Aorta (tissue), 5 donors: Measurements from ENCODE around the gene DHRS3. TPM values are rescaled to one million over a fixed set of nuclear protein-coding genes. Genes with fewer than 3 reads are reported as not detected.
"Not testable (repeated sequence)": the region's sequence is repeated elsewhere in the genome, so short reads cannot be mapped to it uniquely, and the experiment has no call there.

Experiments used
- ATAC-seq: fragments of 200-7000 bp; cut with Tn5 transposase; one replicate; pipeline ENCODE4 v1.9.1; 2022; ENCODE audit warnings: moderate library complexity; ENCODE audit not compliant: low FRiP score
- DNase-seq, 2 donors: peaks; one replicate each; pipeline ENCODE4 v3.0.0-alpha.2; 2020
- H3K27ac ChIP-seq, 2 donors: one replicate each; pipeline ENCODE4 v1.5.1; 2013; ENCODE audit warnings: low read length in 2 of 2, mild to moderate bottlenecking in 2 of 2, moderate library complexity in 2 of 2, control low read depth in 1 of 2, inconsistent platforms in 1 of 2, low read depth in 1 of 2
- H3K27me3 ChIP-seq, 2 donors: one replicate each; pipeline ENCODE4 v1.6.1; 2013; ENCODE audit warnings: control low read depth in 1 of 2, low read length in 1 of 2, mild to moderate bottlenecking in 1 of 2, moderate library complexity in 1 of 2; ENCODE audit not compliant: insufficient read depth in 2 of 2, control insufficient read depth in 1 of 2
- H3K36me3 ChIP-seq, 2 donors: one replicate each; pipeline ENCODE4 v1.6.1; 2013; ENCODE audit warnings: control low read depth in 1 of 2, low read length in 1 of 2, mild to moderate bottlenecking in 1 of 2; ENCODE audit not compliant: insufficient read depth in 2 of 2, control insufficient read depth in 1 of 2
- H3K4me1 ChIP-seq, 2 donors: one replicate each; pipeline ENCODE4 v1.6.1; 2013; ENCODE audit warnings: low read length in 2 of 2, control low read depth in 1 of 2, mild to moderate bottlenecking in 1 of 2, moderate library complexity in 1 of 2; ENCODE audit not compliant: insufficient read depth in 2 of 2, control insufficient read depth in 1 of 2
- H3K4me3 ChIP-seq, 2 donors: one replicate each; pipeline ENCODE4 v1.5.1; 2013; ENCODE audit warnings: low read length in 2 of 2, control low read depth in 1 of 2, mild to moderate bottlenecking in 1 of 2
- H3K9me3 ChIP-seq: one replicate; pipeline ENCODE4 v1.6.1; 2013; ENCODE audit warnings: mild to moderate bottlenecking, low read length; ENCODE audit not compliant: control insufficient read depth
- WGBS, 2 donors: extraction: QIAGEN DNeasy Blood & Tissue Kit; methylation state at CpG; one replicate each; pipeline ENCODE4 v1.1.7; 2013; 5-methylcytosine and 5-hydroxymethylcytosine counted together
- intact Hi-C, 2 donors: fragments of 100-400 bp; cut with DNase I; formaldehyde crosslinking; loops; one replicate each; pipeline versions ENCODE4 v1.14.2 to v1.15.0; 2022
- long read RNA-seq, 2 donors: library from polyadenylated mRNA; unstranded; transcript quantifications; one replicate each; pipeline ENCODE4 v2.0.0, GENCODE V29; 2020 to 2021
- polyA plus RNA-seq, 2 donors: library from polyadenylated mRNA; stranded (reverse); fragments of 200-250 nt; gene quantifications; one replicate each; pipeline ENCODE4 v1.2.3, GENCODE V29; 2013
- total RNA-seq, 2 donors: library from RNA; stranded (reverse); fragmentation: NEBNext Ultra II Directional; extraction: Animal tissue kit (Norgen Biotek cat#: 25700); gene quantifications; one replicate each; pipeline ENCODE4 v1.2.1, GENCODE V29; 2021
- donor health status: healthy with polysubstance abuse.
- donor health status: Bipolar disorder and iron deficiency.
- donor health status: DM: no; HTN: no; CAD: no.
- donor health status: DM: no; HTN: no; CAD: no.
- donor health status: DM: yes; HTN: yes; CAD: no.

Gene DHRS3, protein sequence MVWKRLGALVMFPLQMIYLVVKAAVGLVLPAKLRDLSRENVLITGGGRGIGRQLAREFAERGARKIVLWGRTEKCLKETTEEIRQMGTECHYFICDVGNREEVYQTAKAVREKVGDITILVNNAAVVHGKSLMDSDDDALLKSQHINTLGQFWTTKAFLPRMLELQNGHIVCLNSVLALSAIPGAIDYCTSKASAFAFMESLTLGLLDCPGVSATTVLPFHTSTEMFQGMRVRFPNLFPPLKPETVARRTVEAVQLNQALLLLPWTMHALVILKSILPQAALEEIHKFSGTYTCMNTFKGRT
- 100 to 1,000 TPM; 117 to 325 TPM for total RNA-seq
- polyA plus RNA-seq: 10 to 100 TPM; 27.5 to 57.7 TPM
- long read RNA-seq, donor 1, transcript DHRS3-204 (6 exons, 1,722 nt): major isoform, 246 of 335 reads
- long read RNA-seq, donor 1, partial matches to known transcripts: 21 of 335 reads
- long read RNA-seq, donor 1, other reads (novel, unspliced or antisense): 68 of 335 reads
- long read RNA-seq, donor 2, transcript DHRS3-204 (6 exons, 1,722 nt): major isoform, 20 of 70 reads
- long read RNA-seq, donor 2, partial matches to known transcripts: 4 of 70 reads
- long read RNA-seq, donor 2, other reads (novel, unspliced or antisense): 46 of 70 reads

DNA sequence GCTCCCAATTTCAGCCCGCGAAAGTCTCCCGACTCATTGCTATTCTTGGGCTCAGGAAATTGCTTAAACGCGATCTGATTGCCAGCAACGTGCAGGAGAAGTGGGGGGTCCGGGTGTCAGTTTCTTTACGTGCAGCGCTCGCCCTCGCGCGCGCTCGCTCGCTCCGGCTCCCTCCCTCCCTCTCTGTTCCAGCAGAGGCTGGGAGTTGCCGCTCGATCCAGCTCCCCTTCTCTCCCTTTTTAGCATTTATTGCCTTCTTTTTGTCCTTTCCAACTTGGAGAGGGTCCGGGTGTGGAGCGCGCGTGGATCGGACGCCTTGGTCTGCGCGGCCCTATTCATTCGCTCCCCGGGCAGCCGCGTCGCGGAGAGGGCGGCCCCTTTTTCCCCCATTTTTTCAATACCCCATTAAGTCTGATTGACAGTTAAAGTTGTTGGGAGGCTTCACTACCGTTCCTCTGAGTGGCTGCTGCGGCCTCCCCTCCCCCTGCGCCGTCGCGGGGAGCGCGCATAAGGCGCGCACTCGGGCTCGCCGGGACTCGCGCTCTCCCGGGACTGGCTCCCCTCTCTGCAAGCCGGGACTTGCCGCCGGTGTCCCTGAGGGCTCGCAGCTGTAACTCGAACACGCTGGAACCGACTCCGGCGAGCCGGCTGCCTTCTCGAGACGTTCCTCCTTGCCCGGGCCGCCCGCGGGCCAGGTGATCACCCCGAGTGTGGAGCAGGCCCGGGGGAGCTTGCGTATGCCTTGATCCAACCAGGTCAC is at the start of gene DHRS3:
DHRS3 (minus strand) TSS at position 310 of the 760 bp plus-strand sequence. CDS start 862 bp downstream, outside the sequence.
- intact Hi-C loops: loop anchor here (2.0 to 10.0 kb wide), 10 partner anchors 21 to 307 kb away; no protein-coding TSS in a partner anchor
- Histone ChIP-seq H3K9me3 (no peaks in the 10 kb centered on the region), H3K36me3 (no peaks in the 10 kb centered on the region), H3K4me1 (peaks cover 0 to 8% of the 10 kb centered on the region in 2 donors), H3K27ac (peak within 1 kb of the TSS; percentile 92 to 97), H3K4me3 (peak within 1 kb of the TSS; percentile 73 to 92), H3K27me3 (no peaks in the 10 kb centered on the region)
- peak; percentile 80 for ATAC-seq
- WGBS, 2 donors: 0 to 1% methylated on average over 69 of the region's 69 CpGs
- peak; percentile 91 for DNase-seq

DNA sequence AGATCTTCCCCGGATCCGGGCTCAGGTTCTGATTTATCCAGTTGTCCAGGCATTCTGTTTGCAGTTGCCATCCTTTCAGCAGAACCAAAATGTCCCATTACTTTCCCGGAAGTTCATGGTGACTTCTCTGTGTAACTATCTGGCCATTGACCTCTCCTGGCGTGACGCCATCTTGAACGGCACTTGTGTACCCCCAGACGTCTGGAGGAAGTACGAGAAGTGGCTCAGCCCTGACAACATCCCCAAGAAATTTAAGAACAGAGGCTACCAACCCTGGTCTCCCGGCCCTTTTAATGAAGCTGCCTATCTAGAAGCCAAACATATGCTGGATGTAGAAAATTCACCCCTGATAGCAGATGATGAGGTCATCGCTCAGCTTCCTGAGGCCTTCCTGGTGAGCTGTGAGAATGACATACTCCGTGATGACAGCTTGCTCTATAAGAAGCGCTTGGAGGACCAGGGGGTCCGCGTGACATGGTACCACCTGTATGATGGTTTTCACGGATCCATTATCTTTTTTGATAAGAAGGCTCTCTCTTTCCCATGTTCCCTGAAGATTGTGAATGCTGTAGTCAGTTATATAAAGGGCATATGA is 48.2 kb upstream of the DHRS3 start:
- Histone ChIP-seq H3K4me3 (no peak overlapping the region), H3K27me3 (no peaks in the 10 kb centered on the region), H3K9me3 (peaks cover 3% of the 10 kb centered on the region), H3K36me3 (no peaks in the 10 kb centered on the region), H3K27ac (no peak overlapping the region), H3K4me1 (no peaks in the 10 kb centered on the region)
- intact Hi-C loops: no loop called here
- ATAC-seq: no peak
- DNase-seq: no peak
- WGBS, 2 donors: 72 to 74% methylated on average over 15 of the region's 15 CpGs

DNA sequence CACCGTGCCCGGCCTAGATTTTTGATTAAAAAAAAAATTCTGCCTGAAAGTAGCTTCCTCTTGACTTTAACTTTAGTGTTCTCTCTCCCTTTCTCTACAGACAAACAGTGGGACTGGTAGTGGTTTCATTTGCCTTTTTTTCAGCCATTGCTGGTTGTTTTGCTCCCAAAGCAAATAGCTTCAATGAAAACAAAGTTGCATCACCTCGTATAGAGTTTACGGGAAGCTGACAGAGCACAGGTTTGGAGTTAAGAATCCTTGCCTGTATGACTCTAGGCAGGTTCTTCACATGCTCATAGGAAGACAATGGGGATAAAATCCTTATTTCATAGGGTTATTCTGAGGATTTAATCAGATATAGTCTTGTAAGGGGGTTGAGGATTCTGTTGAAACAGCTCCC is 47.5 kb upstream of the DHRS3 start:
- no peak overlapping the region for H3K4me3 ChIP-seq
- no peak overlapping the region for H3K27ac ChIP-seq
- intact Hi-C loops: no loop called here
- peaks cover 3% of the 10 kb centered on the region for H3K9me3 ChIP-seq
- ATAC-seq (no peak), DNase-seq (no peak)
- H3K4me1 ChIP-seq: no peaks in the 10 kb centered on the region
- H3K36me3 ChIP-seq: no peaks in the 10 kb centered on the region
- H3K27me3 ChIP-seq: no peaks in the 10 kb centered on the region
- WGBS, 2 donors: 78 to 81% methylated on average over 4 of the region's 4 CpGs

DNA sequence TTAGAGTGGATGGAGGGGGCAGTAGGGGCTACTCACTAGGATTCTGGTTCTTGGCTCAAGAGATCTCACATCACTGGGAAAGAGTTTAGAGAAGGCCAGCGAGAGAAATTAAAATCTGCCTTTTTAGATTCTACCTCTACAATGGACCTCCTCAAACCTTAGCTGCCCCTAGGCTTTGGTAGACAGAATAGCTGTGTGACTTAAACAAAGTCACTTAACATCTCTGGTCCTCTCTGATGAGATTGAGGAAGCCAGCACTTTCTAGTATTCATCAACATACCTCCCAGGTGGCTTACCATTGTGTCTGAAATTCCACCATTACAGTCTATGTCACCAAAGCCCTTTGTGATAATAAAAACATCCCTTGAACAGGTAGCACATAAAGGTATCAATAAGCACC is 44.5 kb upstream of the DHRS3 start:
- H3K27ac ChIP-seq: no peak overlapping the region
- no peaks in the 10 kb centered on the region for H3K27me3 ChIP-seq
- intact Hi-C loops: no loop called here
- 92 to 100% methylated on average over 1 of the region's 1 CpG for WGBS, 2 donors
- no peaks in the 10 kb centered on the region for H3K4me1 ChIP-seq
- no peak for DNase-seq
- H3K9me3 ChIP-seq: peaks cover 2% of the 10 kb centered on the region
- H3K4me3 ChIP-seq: no peak overlapping the region
- no peaks in the 10 kb centered on the region for H3K36me3 ChIP-seq
- no peak for ATAC-seq

DNA sequence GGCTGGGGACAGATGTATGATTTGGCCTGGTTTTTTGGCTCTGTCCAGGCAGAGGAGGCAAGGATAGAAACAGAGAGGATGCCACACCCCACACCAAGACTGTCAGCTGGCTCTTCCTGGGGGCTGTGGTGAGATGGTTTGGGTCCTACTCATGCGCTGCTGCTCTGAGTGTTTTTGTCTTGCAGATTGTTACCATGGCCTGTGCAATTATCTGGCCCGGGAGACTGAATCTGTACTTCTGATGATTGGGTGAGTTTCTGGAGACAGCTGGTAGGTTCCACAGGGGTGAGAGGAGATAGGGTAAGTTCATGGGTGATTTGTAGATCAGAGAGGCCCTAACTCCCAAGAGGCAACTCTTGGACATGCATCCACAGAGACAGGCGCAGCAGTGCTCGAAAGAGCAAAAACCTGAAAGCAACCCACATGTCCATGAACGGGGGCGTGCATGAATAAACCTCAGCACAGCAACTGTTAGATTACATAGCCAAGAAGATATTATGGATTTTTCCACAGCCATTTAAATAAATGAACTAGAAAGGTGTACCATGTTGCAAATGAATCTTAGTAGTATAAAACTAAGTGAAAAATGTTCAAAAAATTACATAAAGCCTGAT is 43.7 kb upstream of the DHRS3 start:
- no peak for DNase-seq
- ATAC-seq: no peak
- intact Hi-C loops: no loop called here
- no peaks in the 10 kb centered on the region for H3K36me3 ChIP-seq
- no peaks in the 10 kb centered on the region for H3K27me3 ChIP-seq
- H3K27ac ChIP-seq: no peak overlapping the region
- H3K4me1 ChIP-seq: no peaks in the 10 kb centered on the region
- WGBS, 2 donors: 89% methylated on average over 6 of the region's 6 CpGs
- peaks cover 2% of the 10 kb centered on the region for H3K9me3 ChIP-seq
- H3K4me3 ChIP-seq: no peak overlapping the region

DNA sequence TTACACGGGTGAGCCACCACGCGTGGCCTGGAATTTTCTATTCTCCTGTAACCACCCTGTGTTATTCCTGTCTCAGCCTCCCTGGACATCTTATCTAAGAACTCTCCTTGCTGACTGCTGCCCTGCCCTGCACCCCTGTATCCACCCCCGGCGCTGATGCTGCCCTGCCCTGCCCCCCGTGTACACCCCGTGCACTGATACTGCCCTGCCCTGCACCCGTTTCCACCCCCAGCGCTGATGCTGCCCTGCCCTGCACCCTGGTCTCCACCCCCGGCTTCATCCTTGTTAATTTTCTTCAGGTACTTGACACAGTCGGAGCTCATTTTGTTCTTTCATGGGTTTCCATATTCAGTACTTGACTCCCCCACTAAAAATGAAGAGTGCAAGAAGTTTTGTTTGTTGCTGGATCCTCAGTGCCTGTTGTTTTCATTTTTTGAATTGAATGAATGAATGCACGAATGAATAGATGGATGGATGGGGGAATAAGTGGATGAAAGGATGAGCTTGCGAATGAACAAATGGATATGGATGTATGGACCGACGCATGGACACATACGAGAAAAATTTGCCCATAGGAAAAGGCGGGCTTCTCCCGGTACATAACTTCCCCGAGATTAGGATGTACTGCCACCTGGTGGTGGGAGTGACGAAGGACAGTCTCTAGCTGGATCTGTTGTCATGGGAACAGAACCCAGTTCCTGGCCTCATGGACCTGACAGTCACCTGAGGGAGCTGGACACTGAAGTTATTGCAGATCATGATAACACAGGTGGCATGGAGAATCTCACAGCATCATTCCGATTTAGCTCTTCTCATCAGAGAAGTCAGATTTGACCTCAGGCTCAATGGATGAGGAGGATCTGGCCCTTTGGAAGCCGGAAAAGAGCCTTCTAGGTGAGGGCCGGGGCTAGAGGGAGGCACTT is 40.8 kb upstream of the DHRS3 start:
- Histone ChIP-seq H3K9me3 (peaks cover 2% of the 10 kb centered on the region), H3K4me1 (no peaks in the 10 kb centered on the region), H3K4me3 (no peak overlapping the region), H3K36me3 (no peaks in the 10 kb centered on the region), H3K27ac (no peak overlapping the region), H3K27me3 (no peaks in the 10 kb centered on the region)
- ATAC-seq: peak; percentile 90
- intact Hi-C loops: loop anchor here (1.0 to 10.0 kb wide), 4 partner anchors 344 to 534 kb away; no protein-coding TSS in a partner anchor
- DNase-seq: peak; percentile 74 to 87
- 40% methylated on average over 23 of the region's 23 CpGs for WGBS, 2 donors

DNA sequence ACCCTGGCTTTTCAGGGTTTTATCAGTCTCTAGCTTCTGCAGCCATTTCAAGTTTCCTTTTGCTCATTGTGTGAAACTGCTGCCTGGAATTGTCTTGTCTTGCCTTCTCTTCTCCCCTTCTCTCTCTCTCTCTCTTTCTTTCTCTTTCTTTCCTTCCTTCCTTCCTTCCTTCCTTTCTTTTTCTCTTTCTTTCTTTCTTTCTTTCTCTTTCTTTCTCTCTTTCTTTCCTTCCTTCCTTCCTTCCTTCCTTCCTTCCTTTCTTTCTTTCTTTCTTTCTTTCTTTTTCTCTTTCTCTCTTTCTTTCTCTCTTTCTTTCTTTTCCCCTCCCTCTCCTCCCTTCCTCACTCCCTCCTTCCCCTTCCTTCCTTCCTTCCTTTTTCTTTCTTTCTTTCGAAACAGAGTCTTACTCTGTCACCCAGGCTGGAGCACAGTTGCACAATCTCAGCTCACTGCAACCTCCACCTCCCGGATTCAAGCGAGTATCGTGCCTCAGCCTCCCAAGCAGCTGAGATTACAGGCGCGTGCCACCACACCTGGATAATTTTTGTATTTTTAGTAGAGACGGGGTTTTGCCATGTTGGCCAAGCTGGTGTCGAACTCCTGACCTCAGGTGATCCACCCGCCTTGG is 40.0 kb upstream of the DHRS3 start:
- DNase-seq, H3K27ac ChIP-seq, H3K36me3 ChIP-seq, H3K4me3 ChIP-seq, H3K27me3 ChIP-seq, H3K4me1 ChIP-seq, ATAC-seq, H3K9me3 ChIP-seq: not testable (repeated sequence)
- 94 to 97% methylated on average over 9 of the region's 9 CpGs for WGBS, 2 donors
- intact Hi-C loops: loop anchor here (2.0 to 10.0 kb wide), 3 partner anchors 343 to 533 kb away; no protein-coding TSS in a partner anchor
